ENCODE data around the gene STPG3. TPM values are rescaled to one million over a fixed set of nuclear protein-coding genes. Genes with fewer than 3 reads are reported as not detected.
"Not testable (repeated sequence)": the region's sequence is repeated elsewhere in the genome, so short reads cannot be mapped to it uniquely, and the experiment has no call there.

Gene STPG3
- total and polyA plus RNA-seq, 2 experiments from 2014 or later, result not detected

GRCh38 chr9:137237759-137238726 is 13.0 kb upstream of the STPG3 start:
- DNase-seq, result no peak
- H3K9me3 ChIP-seq (ENCODE audit: low read depth), result no peaks in the 10 kb centered on the region
- 86 to 88% methylated on average over 12 to 13 of the region's 13 CpGs for WGBS, 2 experiments (ENCODE audit: low coverage in 1 of 2, low lambda C conversion rate in 2 of 2, missing lambda C conversion rate in 2 of 2)
- H3K27ac ChIP-seq, result no peak overlapping the region
- in situ Hi-C loops (cut with MboI), result no loop called here
- no peaks in the 10 kb centered on the region for H3K27me3 ChIP-seq (replicated peaks; ENCODE audit: insufficient read depth)
- no peak for TF ChIP-seq EZH2phosphoT487 (IDR thresholded peaks at IDR 0.05; ENCODE audit: insufficient read depth, low read depth)
- no peak for TF ChIP-seq EZH2 (IDR thresholded peaks at IDR 0.05; ENCODE audit: insufficient read depth, poor library complexity, severe bottlenecking)
- peaks cover 9% of the 10 kb centered on the region; the same call in 1 of the 2 replicates for H3K4me1 ChIP-seq (ENCODE audit: insufficient read depth)
- no peak overlapping the region for H3K9ac ChIP-seq
- H3K79me2 ChIP-seq (ENCODE audit: insufficient read depth), result peaks cover 39% of the 10 kb centered on the region
- peaks cover 9% of the 10 kb centered on the region; the same call in 1 of the 2 replicates for H4K20me1 ChIP-seq (ENCODE audit: insufficient read depth)
- no peak overlapping the region for H2AFZ ChIP-seq
- no peaks in the 10 kb centered on the region for H3K9me2 ChIP-seq (ENCODE audit: insufficient read depth)
- no peak overlapping the region for H3K4me3 ChIP-seq
- peaks cover 6% of the 10 kb centered on the region for H3F3A ChIP-seq (ENCODE audit: insufficient read depth)
- H3K36me3 ChIP-seq (ENCODE audit: low read depth), result peaks cover 12% of the 10 kb centered on the region; the same call in 1 of the 2 replicates
- H3K4me2 ChIP-seq (ENCODE audit: unreplicated experiment), result no peak overlapping the region

GRCh38 chr9:137239541-137240200 is 11.4 kb upstream of the STPG3 start:
- H3K36me3 ChIP-seq (ENCODE audit: low read depth), result peaks cover 18% of the 10 kb centered on the region
- peak overlapping the region; percentile 55 for H2AFZ ChIP-seq
- WGBS, 2 experiments (ENCODE audit: low coverage in 1 of 2, low lambda C conversion rate in 2 of 2, missing lambda C conversion rate in 2 of 2), result 30 to 31% methylated on average over 25 to 27 of the region's 27 CpGs
- peaks cover 13% of the 10 kb centered on the region; the same call in 1 of the 2 replicates for H3K4me1 ChIP-seq (ENCODE audit: insufficient read depth)
- H3K27ac ChIP-seq, result peak overlapping the region; percentile 95
- in situ Hi-C loops (cut with MboI); H3K9me3 ChIP-seq (ENCODE audit: low read depth); DNase-seq; H3K27me3 ChIP-seq (replicated peaks; ENCODE audit: insufficient read depth); H3K9me2 ChIP-seq (ENCODE audit: insufficient read depth): not testable (repeated sequence)
- peaks cover 22% of the 10 kb centered on the region for H3F3A ChIP-seq (ENCODE audit: insufficient read depth)
- peaks cover 19% of the 10 kb centered on the region; the same call in 1 of the 2 replicates for H4K20me1 ChIP-seq (ENCODE audit: insufficient read depth)
- peak overlapping the region; percentile 95 for H3K9ac ChIP-seq
- H3K4me2 ChIP-seq (ENCODE audit: unreplicated experiment), result peak overlapping the region; percentile 95
- peak overlapping the region; percentile 78 for H3K4me3 ChIP-seq
- H3K79me2 ChIP-seq (ENCODE audit: insufficient read depth), result peaks cover 54% of the 10 kb centered on the region

GRCh38 chr9:137240318-137240840 is 10.7 kb upstream of the STPG3 start:
- Histone ChIP-seq H2AFZ (peak overlapping the region; percentile 55), H3K79me2 (ENCODE audit: insufficient read depth) (peaks cover 54% of the 10 kb centered on the region), H3K27ac (peak overlapping the region; percentile 95), H3K9ac (peak overlapping the region; percentile 95), H3F3A (ENCODE audit: insufficient read depth) (peaks cover 22% of the 10 kb centered on the region), H3K9me2 (ENCODE audit: insufficient read depth) (no peaks in the 10 kb centered on the region), H3K27me3 (replicated peaks; ENCODE audit: insufficient read depth) (no peaks in the 10 kb centered on the region), H4K20me1 (ENCODE audit: insufficient read depth) (peaks cover 19% of the 10 kb centered on the region; the same call in 1 of the 2 replicates), H3K9me3 (ENCODE audit: low read depth) (no peaks in the 10 kb centered on the region), H3K4me2 (ENCODE audit: unreplicated experiment) (peak overlapping the region; percentile 95), H3K4me1 (ENCODE audit: insufficient read depth) (peaks cover 13% of the 10 kb centered on the region; the same call in 1 of the 2 replicates), H3K36me3 (ENCODE audit: low read depth) (peaks cover 18% of the 10 kb centered on the region), H3K4me3 (peak overlapping the region; percentile 78)
- 1% methylated on average over 28 to 49 of the region's 58 CpGs for WGBS, 2 experiments (ENCODE audit: low coverage in 1 of 2, low lambda C conversion rate in 2 of 2, missing lambda C conversion rate in 2 of 2)
- DNase-seq, result peak; percentile 92
- TF ChIP-seq EZH2 (IDR thresholded peaks at IDR 0.05; ENCODE audit: insufficient read depth, poor library complexity, severe bottlenecking), result no peak
- in situ Hi-C loops (cut with MboI), result no loop called here

GRCh38 chr9:137240841-137241489 is 10.1 kb upstream of the STPG3 start, which contains the start of gene TUBB4B:
TUBB4B (plus strand) TSS chr9:137241287; CDS start chr9:137241361, 74 bp downstream.
- TF ChIP-seq EZH2 (IDR thresholded peaks at IDR 0.05; ENCODE audit: insufficient read depth, poor library complexity, severe bottlenecking) (no peak), EZH2phosphoT487 (IDR thresholded peaks at IDR 0.05; ENCODE audit: insufficient read depth, low read depth) (no peak)
- in situ Hi-C loops (cut with MboI), result no loop called here
- 1% methylated on average over 41 to 67 of the region's 67 CpGs for WGBS, 2 experiments (ENCODE audit: low coverage in 1 of 2, low lambda C conversion rate in 2 of 2, missing lambda C conversion rate in 2 of 2)

More at GRCh38 chr9:137240841-137241489, 10.1 kb upstream of the STPG3 start, which contains the start of gene TUBB4B:
- H3K4me3 ChIP-seq, result peak within 1 kb of the TSS; percentile 84
- H3F3A ChIP-seq (ENCODE audit: insufficient read depth), result peaks cover 22% of the 10 kb centered on the region
- no peaks in the 10 kb centered on the region for H3K27me3 ChIP-seq (replicated peaks; ENCODE audit: insufficient read depth)
- H4K20me1 ChIP-seq (ENCODE audit: insufficient read depth), result peaks cover 19% of the 10 kb centered on the region; the same call in 1 of the 2 replicates
- peak within 1 kb of the TSS; percentile 55 for H2AFZ ChIP-seq
- H3K36me3 ChIP-seq (ENCODE audit: low read depth), result peaks cover 18% of the 10 kb centered on the region
- peak; percentile 100 for DNase-seq
- H3K27ac ChIP-seq, result peak within 1 kb of the TSS; percentile 95
- peaks cover 54% of the 10 kb centered on the region for H3K79me2 ChIP-seq (ENCODE audit: insufficient read depth)
- H3K9ac ChIP-seq, result peak within 1 kb of the TSS; percentile 95
- no peaks in the 10 kb centered on the region for H3K9me3 ChIP-seq (ENCODE audit: low read depth)
- peak within 1 kb of the TSS; percentile 95 for H3K4me2 ChIP-seq (ENCODE audit: unreplicated experiment)
- H3K9me2 ChIP-seq (ENCODE audit: insufficient read depth), result no peaks in the 10 kb centered on the region
- peaks cover 13% of the 10 kb centered on the region; the same call in 1 of the 2 replicates for H3K4me1 ChIP-seq (ENCODE audit: insufficient read depth)

Data from GM23248 (cell line).